Activated T-cell treated with anti-CD3 and anti-CD28 coated beads, Interleukin-2, amount 50 U/mL, for 72 hours (primary cell): ENCODE measurements around the gene STIP1. TPM values are rescaled to one million over a fixed set of nuclear protein-coding genes. Genes with fewer than 3 reads are reported as not detected.

Experiments
- ATAC-seq, 2 donors: fragments of 150-1000 bp; cut with Tn5 transposase; replicated peaks in 1 of 2; 2 replicates each; pipeline ENCODE4 v1.10.0; 2021; ENCODE audit warnings: moderate library complexity in 2 of 2, mild to moderate bottlenecking in 1 of 2
- DNase-seq, 2 donors: peaks; one replicate each; pipeline ENCODE4 v3.0.0; 2021 to 2022; ENCODE audit warnings: mixed read lengths in 1 of 2
- H3K27ac Mint-ChIP-seq: one replicate; pipeline ENCODE4 v1.8.0; 2022; ENCODE audit warnings: mild to moderate bottlenecking, moderate library complexity, mixed read lengths
- H3K27me3 Mint-ChIP-seq: one replicate; pipeline ENCODE4 v1.8.0; 2022; ENCODE audit warnings: low read depth, mixed read lengths
- H3K36me3 Mint-ChIP-seq, 2 donors: one replicate each; pipeline ENCODE4 v1.8.0; 2022; ENCODE audit warnings: mixed read lengths in 2 of 2, mild to moderate bottlenecking in 1 of 2; ENCODE audit not compliant: insufficient read depth in 2 of 2
- H3K4me1 Mint-ChIP-seq: one replicate; pipeline ENCODE4 v1.8.0; 2022; ENCODE audit warnings: low read depth, mixed read lengths
- H3K4me3 Mint-ChIP-seq, 2 donors: one replicate each; pipeline ENCODE4 v1.8.0; 2022; ENCODE audit warnings: mild to moderate bottlenecking in 2 of 2, mixed read lengths in 2 of 2, moderate library complexity in 2 of 2
- H3K9me3 Mint-ChIP-seq, 2 donors: one replicate each; pipeline ENCODE4 v1.8.0; 2022; ENCODE audit warnings: mixed read lengths in 2 of 2
- total RNA-seq, 2 donors: library from RNA; stranded (reverse); gene quantifications; one replicate each; pipeline ENCODE4 v1.2.3, GENCODE V29; 2022

The STIP1 gene
- 100 to 1,000 TPM; 246 to 256 TPM for total RNA-seq

- no peaks in the 10 kb centered on the region for H3K27me3 Mint-ChIP-seq
- peak within 1 kb of the TSS; percentile 85 to 94 for H3K4me3 Mint-ChIP-seq
- H3K4me1 Mint-ChIP-seq, result peaks cover 58% of the 10 kb centered on the region
- peaks cover 3 to 6% of the 10 kb centered on the region in 2 donors for H3K36me3 Mint-ChIP-seq
- DNase-seq (peak; percentile 97 to 99), ATAC-seq (peak; percentile 85 to 88)
- peak within 1 kb of the TSS; percentile 93 for H3K27ac Mint-ChIP-seq
- H3K9me3 Mint-ChIP-seq, result no peaks in the 10 kb centered on the region
These were observed at the start of gene STIP1 for GRCh38 chr11:64185693-64186491. STIP1 (plus strand) TSS chr11:64186171; CDS start chr11:64186262, 91 bp downstream.

- H3K27me3 Mint-ChIP-seq, result no peaks in the 10 kb centered on the region
- no peaks in the 10 kb centered on the region for H3K4me1 Mint-ChIP-seq
- no peaks in the 10 kb centered on the region for H3K9me3 Mint-ChIP-seq
- no peak overlapping the region for H3K27ac Mint-ChIP-seq
- H3K36me3 Mint-ChIP-seq, result no peaks in the 10 kb centered on the region
- no peak overlapping the region for H3K4me3 Mint-ChIP-seq
- ATAC-seq, result no peak
- no peak for DNase-seq
These were observed 49.1 kb upstream of the STIP1 start for GRCh38 chr11:64136765-64137441.

- Mint-ChIP-seq H3K4me3 (no peak overlapping the region), H3K27me3 (no peaks in the 10 kb centered on the region), H3K4me1 (peaks cover 2% of the 10 kb centered on the region), H3K27ac (no peak overlapping the region), H3K9me3 (no peaks in the 10 kb centered on the region), H3K36me3 (no peaks in the 10 kb centered on the region)
- no peak for DNase-seq
- no peak for ATAC-seq
These were observed 47.6 kb upstream of the STIP1 start for GRCh38 chr11:64138398-64138797.

GRCh38 chr11:64139049-64139448, 46.9 kb upstream of the STIP1 start:
- peaks cover 9% of the 10 kb centered on the region for H3K4me1 Mint-ChIP-seq
- H3K9me3 Mint-ChIP-seq, result no peaks in the 10 kb centered on the region
- H3K27me3 Mint-ChIP-seq, result no peaks in the 10 kb centered on the region
- H3K4me3 Mint-ChIP-seq, result no peak overlapping the region
- no peak for ATAC-seq
- H3K36me3 Mint-ChIP-seq, result no peaks in the 10 kb centered on the region
- DNase-seq, result no peak
- no peak overlapping the region for H3K27ac Mint-ChIP-seq

- Mint-ChIP-seq H3K4me1 (peaks cover 10% of the 10 kb centered on the region), H3K9me3 (no peaks in the 10 kb centered on the region), H3K27me3 (no peaks in the 10 kb centered on the region), H3K36me3 (no peaks in the 10 kb centered on the region), H3K4me3 (no peak overlapping the region), H3K27ac (no peak overlapping the region)
- DNase-seq, result no peak
- no peak for ATAC-seq
These were observed 45.9 kb upstream of the STIP1 start for GRCh38 chr11:64140082-64140481.

GRCh38 chr11:64141081-64141783, 44.7 kb upstream of the STIP1 start:
- H3K9me3 Mint-ChIP-seq, result no peaks in the 10 kb centered on the region
- ATAC-seq (no peak), DNase-seq (no peak)
- peaks cover 10% of the 10 kb centered on the region for H3K4me1 Mint-ChIP-seq
- H3K27ac Mint-ChIP-seq, result no peak overlapping the region
- no peaks in the 10 kb centered on the region for H3K36me3 Mint-ChIP-seq
- no peaks in the 10 kb centered on the region for H3K27me3 Mint-ChIP-seq
- H3K4me3 Mint-ChIP-seq, result no peak overlapping the region

GRCh38 chr11:64144587-64145472, 41.1 kb upstream of the STIP1 start:
- H3K27me3 Mint-ChIP-seq, result no peaks in the 10 kb centered on the region
- H3K4me3 Mint-ChIP-seq, result no peak overlapping the region
- no peaks in the 10 kb centered on the region for H3K36me3 Mint-ChIP-seq
- DNase-seq (no peak), ATAC-seq (no peak)
- no peaks in the 10 kb centered on the region for H3K9me3 Mint-ChIP-seq
- no peak overlapping the region for H3K27ac Mint-ChIP-seq
- H3K4me1 Mint-ChIP-seq, result peaks cover 16% of the 10 kb centered on the region

- no peaks in the 10 kb centered on the region for H3K9me3 Mint-ChIP-seq
- ATAC-seq (peak; percentile 75 to 76), DNase-seq (peak; percentile 68 to 76)
- H3K27me3 Mint-ChIP-seq, result no peaks in the 10 kb centered on the region
- H3K27ac Mint-ChIP-seq, result no peak overlapping the region
- no peaks in the 10 kb centered on the region for H3K36me3 Mint-ChIP-seq
- peaks cover 16% of the 10 kb centered on the region for H3K4me1 Mint-ChIP-seq
- H3K4me3 Mint-ChIP-seq, result no peak overlapping the region
These were observed 39.7 kb upstream of the STIP1 start for GRCh38 chr11:64146036-64146955.

GRCh38 chr11:64148226-64148916, 37.6 kb upstream of the STIP1 start:
- no peak overlapping the region for H3K27ac Mint-ChIP-seq
- no peak overlapping the region for H3K4me3 Mint-ChIP-seq
- H3K36me3 Mint-ChIP-seq, result no peaks in the 10 kb centered on the region
- no peaks in the 10 kb centered on the region for H3K27me3 Mint-ChIP-seq
- DNase-seq, result peak; percentile 71 to 80
- peak; percentile 57 to 60 for ATAC-seq
- H3K9me3 Mint-ChIP-seq, result no peaks in the 10 kb centered on the region
- H3K4me1 Mint-ChIP-seq, result peaks cover 20% of the 10 kb centered on the region

GRCh38 chr11:64148917-64149617, 36.9 kb upstream of the STIP1 start:
- Mint-ChIP-seq H3K27ac (no peak overlapping the region), H3K36me3 (no peaks in the 10 kb centered on the region), H3K9me3 (no peaks in the 10 kb centered on the region), H3K4me3 (no peak overlapping the region), H3K27me3 (no peaks in the 10 kb centered on the region), H3K4me1 (peaks cover 13% of the 10 kb centered on the region)
- ATAC-seq, result no peak
- no peak for DNase-seq

- Mint-ChIP-seq H3K27ac (no peak overlapping the region), H3K4me1 (peaks cover 11% of the 10 kb centered on the region), H3K27me3 (no peaks in the 10 kb centered on the region), H3K36me3 (no peaks in the 10 kb centered on the region), H3K4me3 (no peak overlapping the region), H3K9me3 (no peaks in the 10 kb centered on the region)
- DNase-seq (no peak), ATAC-seq (no peak)
These were observed 35.9 kb upstream of the STIP1 start for GRCh38 chr11:64150051-64150450.
